ENCODE results near the gene ZFP91.

The ZFP91 gene

GRCh38 chr11:58597486-58598144 is 18.8 kb downstream of the ZFP91 start:
- Histone ChIP-seq H3K27me3 (ENCODE audit: insufficient read depth, low read length) (no peaks in the 10 kb centered on the region), H3K36me3 (ENCODE audit: insufficient read depth, low read length) (peaks cover 5% of the 10 kb centered on the region), H3K4me3 (ENCODE audit: low read length) (no peak overlapping the region), H2AFZ (ENCODE audit: low read depth, low read length) (no peak overlapping the region), H3K9me3 (ENCODE audit: low read length) (no peaks in the 10 kb centered on the region), H3K4me1 (ENCODE audit: insufficient read depth, low read length) (no peaks in the 10 kb centered on the region)

- H3K27me3 ChIP-seq (ENCODE audit: insufficient read depth, low read length): no peaks in the 10 kb centered on the region
- H3K4me3 ChIP-seq (ENCODE audit: low read length): no peak overlapping the region
- H3K36me3 ChIP-seq (ENCODE audit: insufficient read depth, low read length): no peaks in the 10 kb centered on the region
- H3K9me3 ChIP-seq (ENCODE audit: low read length): no peaks in the 10 kb centered on the region
- H2AFZ ChIP-seq (ENCODE audit: low read depth, low read length): no peak overlapping the region
- H3K4me1 ChIP-seq (ENCODE audit: insufficient read depth, low read length): no peaks in the 10 kb centered on the region
Measured at GRCh38 chr11:58600510-58600909, 21.6 kb downstream of the ZFP91 start.

DNA sequence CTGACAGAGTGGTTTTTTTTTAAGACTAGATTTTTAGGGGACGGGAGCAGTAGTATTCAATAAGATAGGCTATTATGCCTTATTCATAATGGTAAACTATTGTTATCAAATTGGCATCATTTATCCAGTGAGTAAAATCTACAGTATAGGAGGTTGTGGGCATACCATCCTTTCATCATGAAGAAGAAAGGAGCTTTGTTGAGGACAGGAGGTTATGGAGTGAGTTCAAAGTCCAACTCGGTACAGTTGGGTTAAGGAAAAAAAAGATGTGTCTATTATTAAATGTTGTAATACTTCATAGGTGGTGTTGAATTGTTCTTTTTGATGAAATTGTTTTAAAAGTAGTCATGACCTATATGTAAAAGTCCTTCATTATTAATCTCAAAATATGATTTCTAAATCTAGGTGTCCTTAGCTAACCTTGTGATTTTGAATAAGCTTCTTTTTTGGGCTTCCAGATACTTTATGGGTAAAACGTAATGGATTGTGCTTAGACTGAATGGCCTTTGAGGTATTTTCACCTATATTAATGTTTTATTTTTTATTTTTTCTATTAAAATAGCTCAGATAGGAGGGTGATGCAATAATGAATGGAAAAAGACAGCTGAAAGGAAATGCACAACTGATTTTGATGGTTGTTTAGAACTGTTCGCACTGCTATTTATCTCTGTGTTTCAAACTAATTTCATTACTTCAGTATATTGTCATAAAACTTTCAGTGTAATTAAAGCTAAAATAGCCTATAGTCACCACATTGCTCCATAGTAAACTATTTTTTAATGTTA is 28.3 kb downstream of the ZFP91 start:
- H3K9me3 ChIP-seq (ENCODE audit: low read length): no peaks in the 10 kb centered on the region
- no peak overlapping the region for H3K4me3 ChIP-seq (ENCODE audit: low read length)
- peaks cover 25% of the 10 kb centered on the region for H3K36me3 ChIP-seq (ENCODE audit: insufficient read depth, low read length)
- H3K4me1 ChIP-seq (ENCODE audit: insufficient read depth, low read length): no peaks in the 10 kb centered on the region
- no peaks in the 10 kb centered on the region for H3K27me3 ChIP-seq (ENCODE audit: insufficient read depth, low read length)
- H2AFZ ChIP-seq (ENCODE audit: low read depth, low read length): no peak overlapping the region

DNA sequence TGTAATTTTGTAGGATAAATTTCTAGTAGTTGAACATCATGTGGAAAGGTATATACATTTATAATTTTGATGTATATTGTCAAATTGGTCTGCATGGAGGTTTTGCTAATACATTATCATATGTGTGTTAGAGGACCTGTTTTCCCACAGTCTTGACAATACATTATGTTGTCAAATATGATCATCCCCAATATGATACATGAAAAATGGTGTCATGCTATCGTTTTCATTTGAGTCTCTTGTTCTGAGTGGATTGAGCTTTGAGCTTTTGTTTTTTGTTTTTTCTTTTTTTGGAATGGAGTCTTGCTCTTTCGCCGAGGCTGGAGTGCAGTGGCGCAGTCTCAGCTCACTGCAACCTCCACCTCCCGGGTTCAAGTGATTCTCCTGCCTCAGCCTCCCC is 29.5 kb downstream of the ZFP91 start:
- Histone ChIP-seq H3K27me3 (ENCODE audit: insufficient read depth, low read length) (no peaks in the 10 kb centered on the region), H2AFZ (ENCODE audit: low read depth, low read length) (no peak overlapping the region), H3K4me1 (ENCODE audit: insufficient read depth, low read length) (no peaks in the 10 kb centered on the region), H3K9me3 (ENCODE audit: low read length) (no peaks in the 10 kb centered on the region), H3K36me3 (ENCODE audit: insufficient read depth, low read length) (peaks cover 36% of the 10 kb centered on the region), H3K4me3 (ENCODE audit: low read length) (no peak overlapping the region)

GRCh38 chr11:58609723-58610122 is 30.9 kb downstream of the ZFP91 start:
- H2AFZ ChIP-seq (ENCODE audit: low read depth, low read length): no peak overlapping the region
- H3K4me1 ChIP-seq (ENCODE audit: insufficient read depth, low read length): no peaks in the 10 kb centered on the region
- no peaks in the 10 kb centered on the region for H3K9me3 ChIP-seq (ENCODE audit: low read length)
- no peaks in the 10 kb centered on the region for H3K27me3 ChIP-seq (ENCODE audit: insufficient read depth, low read length)
- H3K4me3 ChIP-seq (ENCODE audit: low read length): no peak overlapping the region
- peaks cover 50% of the 10 kb centered on the region for H3K36me3 ChIP-seq (ENCODE audit: insufficient read depth, low read length)

DNA sequence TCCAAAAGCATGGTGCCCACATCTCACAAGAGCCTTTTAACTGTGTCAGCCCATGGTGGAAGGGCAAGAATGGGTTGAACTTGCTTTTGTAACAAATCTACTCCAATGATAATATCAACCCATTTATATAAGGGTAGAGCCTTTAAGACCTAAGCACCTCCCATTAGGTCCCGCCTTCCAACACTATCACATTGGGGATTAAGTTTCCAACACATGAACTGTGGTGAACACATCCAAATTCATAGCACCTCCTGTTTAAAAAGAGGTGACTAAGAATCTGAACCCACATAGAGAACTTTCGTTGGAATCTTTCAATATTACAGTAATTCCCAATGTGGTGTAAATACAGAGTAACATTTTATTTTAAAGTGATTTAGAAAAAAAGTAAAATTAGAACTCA is 34.4 kb downstream of the ZFP91 start:
- H3K4me3 ChIP-seq (ENCODE audit: low read length): no peak overlapping the region
- no peaks in the 10 kb centered on the region for H3K27me3 ChIP-seq (ENCODE audit: insufficient read depth, low read length)
- H2AFZ ChIP-seq (ENCODE audit: low read depth, low read length): no peak overlapping the region
- no peaks in the 10 kb centered on the region for H3K9me3 ChIP-seq (ENCODE audit: low read length)
- H3K4me1 ChIP-seq (ENCODE audit: insufficient read depth, low read length): no peaks in the 10 kb centered on the region
- H3K36me3 ChIP-seq (ENCODE audit: insufficient read depth, low read length): peaks cover 84% of the 10 kb centered on the region

DNA sequence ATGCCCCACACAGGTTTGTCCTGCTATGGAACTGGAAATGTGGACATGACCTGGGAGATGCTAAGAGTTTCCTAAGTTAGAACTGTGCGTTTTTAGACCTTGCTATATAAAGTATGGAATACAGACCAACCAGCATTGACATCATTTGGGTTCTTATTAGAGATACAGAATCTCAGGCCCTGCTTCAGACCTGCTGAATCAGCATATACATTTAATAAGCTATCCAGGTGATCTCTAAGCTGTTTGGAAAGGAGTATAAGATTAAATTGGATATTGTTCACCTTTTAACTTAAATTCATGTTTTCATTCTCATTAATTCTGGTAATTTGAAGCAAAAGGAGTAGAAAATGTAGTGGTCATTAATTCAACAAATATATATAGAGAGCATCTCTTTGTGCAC is 36.7 kb downstream of the ZFP91 start:
- Histone ChIP-seq H2AFZ (ENCODE audit: low read depth, low read length) (no peak overlapping the region), H3K4me3 (ENCODE audit: low read length) (no peak overlapping the region), H3K36me3 (ENCODE audit: insufficient read depth, low read length) (peaks cover 97% of the 10 kb centered on the region), H3K9me3 (ENCODE audit: low read length) (no peaks in the 10 kb centered on the region), H3K4me1 (ENCODE audit: insufficient read depth, low read length) (no peaks in the 10 kb centered on the region), H3K27me3 (ENCODE audit: insufficient read depth, low read length) (no peaks in the 10 kb centered on the region)

- H3K4me3 ChIP-seq (ENCODE audit: low read length): no peak overlapping the region
- H3K36me3 ChIP-seq (ENCODE audit: insufficient read depth, low read length): peaks cover 94% of the 10 kb centered on the region
- no peak overlapping the region for H2AFZ ChIP-seq (ENCODE audit: low read depth, low read length)
- H3K9me3 ChIP-seq (ENCODE audit: low read length): no peaks in the 10 kb centered on the region
- no peaks in the 10 kb centered on the region for H3K4me1 ChIP-seq (ENCODE audit: insufficient read depth, low read length)
- no peaks in the 10 kb centered on the region for H3K27me3 ChIP-seq (ENCODE audit: insufficient read depth, low read length)
Measured at GRCh38 chr11:58616594-58616993, 37.7 kb downstream of the ZFP91 start.

- Histone ChIP-seq H3K9me3 (ENCODE audit: low read length) (no peaks in the 10 kb centered on the region), H2AFZ (ENCODE audit: low read depth, low read length) (no peak overlapping the region), H3K27me3 (ENCODE audit: insufficient read depth, low read length) (no peaks in the 10 kb centered on the region), H3K36me3 (ENCODE audit: insufficient read depth, low read length) (peaks cover 93% of the 10 kb centered on the region), H3K4me3 (ENCODE audit: low read length) (no peak overlapping the region), H3K4me1 (ENCODE audit: insufficient read depth, low read length) (no peaks in the 10 kb centered on the region)
Measured at GRCh38 chr11:58617976-58618557, 39.2 kb downstream of the ZFP91 start.

DNA sequence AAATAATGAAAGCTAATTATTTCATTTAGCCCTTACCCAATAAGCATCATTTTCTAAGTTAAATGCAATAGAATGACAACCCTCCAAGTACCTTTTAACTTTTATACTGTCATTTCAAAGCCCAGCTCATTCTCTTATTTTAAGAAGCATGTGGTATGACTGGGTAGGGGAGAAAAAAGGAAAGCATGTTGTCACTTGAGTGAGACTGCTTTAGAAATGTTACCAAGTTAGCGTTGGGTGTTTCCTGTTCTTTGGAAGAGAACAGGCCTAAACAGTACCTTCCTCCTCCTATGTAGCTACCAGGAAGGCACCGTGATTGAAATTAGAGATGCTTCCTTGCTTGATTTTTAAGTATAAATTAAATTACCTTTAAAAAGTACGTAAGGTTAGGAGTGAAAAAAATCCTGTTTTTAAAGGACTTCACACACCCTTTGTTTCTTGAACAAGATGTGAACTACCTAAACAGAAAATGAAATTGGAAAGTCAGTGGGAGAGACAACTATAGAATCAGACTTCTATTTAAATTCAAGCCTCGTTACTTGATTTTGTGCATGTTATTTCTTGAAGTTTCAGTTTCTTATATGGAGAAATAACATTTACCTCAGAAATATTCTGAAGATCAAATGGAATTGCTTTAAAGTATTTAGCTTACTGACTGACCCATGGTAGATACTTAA is 42.9 kb downstream of the ZFP91 start:
- Histone ChIP-seq H2AFZ (ENCODE audit: low read depth, low read length) (no peak overlapping the region), H3K36me3 (ENCODE audit: insufficient read depth, low read length) (peaks cover 86% of the 10 kb centered on the region), H3K4me3 (ENCODE audit: low read length) (no peak overlapping the region), H3K27me3 (ENCODE audit: insufficient read depth, low read length) (no peaks in the 10 kb centered on the region), H3K9me3 (ENCODE audit: low read length) (no peaks in the 10 kb centered on the region), H3K4me1 (ENCODE audit: insufficient read depth, low read length) (no peaks in the 10 kb centered on the region)

DNA sequence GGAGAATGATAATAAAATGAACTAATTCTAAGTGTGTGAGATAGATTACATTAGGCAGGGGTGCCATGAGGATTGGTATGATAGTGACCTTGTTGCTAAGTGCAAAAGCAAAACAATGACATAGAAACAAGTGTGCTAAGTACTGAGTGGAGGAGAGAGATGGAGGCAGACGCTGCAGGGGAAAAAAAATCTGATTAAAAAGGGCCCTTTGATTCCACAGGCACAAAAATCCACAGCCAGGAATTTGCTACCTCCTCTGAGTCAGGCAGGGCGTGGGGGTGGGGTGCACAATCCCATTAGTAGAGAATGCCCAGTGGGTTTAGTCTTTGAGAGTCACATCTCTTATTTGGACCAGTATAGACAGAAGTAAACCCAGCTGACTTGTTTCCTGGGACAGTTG is 43.5 kb downstream of the ZFP91 start, which contains the start of gene CNTF:
TSS of gene CNTF (plus strand) at position 322 of the 400 bp plus-strand sequence. CDS start 88 bp downstream, outside the sequence.
- H3K27me3 ChIP-seq (ENCODE audit: insufficient read depth, low read length): no peaks in the 10 kb centered on the region
- peaks cover 83% of the 10 kb centered on the region for H3K36me3 ChIP-seq (ENCODE audit: insufficient read depth, low read length)
- H3K9me3 ChIP-seq (ENCODE audit: low read length): no peaks in the 10 kb centered on the region
- no peaks in the 10 kb centered on the region for H3K4me1 ChIP-seq (ENCODE audit: insufficient read depth, low read length)
- no peak within 1 kb of the TSS for H3K4me3 ChIP-seq (ENCODE audit: low read length)
- H2AFZ ChIP-seq (ENCODE audit: low read depth, low read length): no peak within 1 kb of the TSS

DNA sequence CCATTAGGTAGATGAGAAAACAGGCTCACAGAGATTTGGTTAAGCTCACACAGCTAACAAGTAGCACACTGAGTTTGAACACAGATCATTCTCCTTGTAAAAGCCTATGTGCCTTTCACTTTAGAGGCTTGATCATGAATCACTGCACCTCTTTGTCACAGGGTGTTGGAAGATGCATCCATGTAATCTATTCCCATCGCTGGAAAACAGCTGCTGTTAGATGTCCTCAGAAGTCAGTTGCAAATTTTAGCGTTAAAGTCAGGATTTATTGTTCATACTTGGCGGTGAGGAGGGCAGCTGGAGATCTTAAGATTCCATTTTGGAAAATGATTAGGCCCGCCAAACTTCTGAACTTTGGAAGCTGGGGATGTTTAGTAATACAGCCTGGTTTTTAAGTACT is 46.2 kb downstream of the ZFP91 start:
- Histone ChIP-seq H3K4me1 (ENCODE audit: insufficient read depth, low read length) (no peaks in the 10 kb centered on the region), H3K36me3 (ENCODE audit: insufficient read depth, low read length) (peaks cover 58% of the 10 kb centered on the region), H2AFZ (ENCODE audit: low read depth, low read length) (no peak overlapping the region), H3K4me3 (ENCODE audit: low read length) (no peak overlapping the region), H3K27me3 (ENCODE audit: insufficient read depth, low read length) (no peaks in the 10 kb centered on the region), H3K9me3 (ENCODE audit: low read length) (no peaks in the 10 kb centered on the region)
